Astrocyte (in vitro differentiated cells and primary cell): ENCODE results near the gene MATN4.

Experiments
- CTCF ChIP-seq: IDR thresholded peaks from 2 replicates; pipeline ENCODE4 v1.5.1; 2011; ENCODE audit warnings: low read depth, mild to moderate bottlenecking, inconsistent platforms, low read length, moderate library complexity; ENCODE audit not compliant: insufficient read depth
- EZH2 ChIP-seq: IDR thresholded peaks from 2 replicates; pipeline ENCODE4 v1.6.1; 2012; ENCODE audit warnings: mild to moderate bottlenecking, low read length, inconsistent platforms; ENCODE audit not compliant: insufficient read depth

- TF ChIP-seq EZH2 (no peak), CTCF (no peak)
Observed at GRCh38 chr20:45341939-45342854, 34.1 kb upstream of the MATN4 start.
